Heart right ventricle (tissue), 16 donors: Measurements from ENCODE around the gene PROKR2. TPM values are rescaled to one million over a fixed set of nuclear protein-coding genes. Genes with fewer than 3 reads are reported as not detected.

Experiments
- ATAC-seq, 8 donors: fragments of 200-7000 bp; cut with Tn5 transposase; one replicate each; pipeline ENCODE4 v1.9.1; 2020; ENCODE audit warnings: mild to moderate bottlenecking in 8 of 8, moderate library complexity in 8 of 8, moderate number of reproducible peaks in 1 of 8
- DNase-seq, 2 donors: peaks; one replicate each; pipeline ENCODE4 v3.0.0-alpha.2; 2020
- H3K27ac ChIP-seq, 10 donors: fragments of 200-600 bp; sonication (generic) in 2 of 10; one replicate each; pipeline versions ENCODE4 v1.5.0 to v1.8.0; 2020 to 2022; ENCODE audit warnings: mild to moderate bottlenecking in 3 of 10
- H3K27me3 ChIP-seq, 7 donors: fragments of 200-600 bp; one replicate each; pipeline ENCODE4 v1.8.0; 2021 to 2022; ENCODE audit warnings: mild to moderate bottlenecking in 2 of 7
- H3K36me3 ChIP-seq, 9 donors: fragments of 200-600 bp; sonication (generic) in 1 of 9; one replicate each; pipeline versions ENCODE4 v1.5.0 to v1.8.0; 2020 to 2022; ENCODE audit warnings: mild to moderate bottlenecking in 2 of 9
- H3K4me1 ChIP-seq, 9 donors: fragments of 200-600 bp; sonication (generic) in 1 of 9; one replicate each; pipeline versions ENCODE4 v1.5.0 to v1.8.0; 2020 to 2022; ENCODE audit warnings: mild to moderate bottlenecking in 4 of 9
- H3K4me3 ChIP-seq, 10 donors: fragments of 200-600 bp; sonication (generic) in 2 of 10; one replicate each; pipeline versions ENCODE4 v1.5.0 to v1.8.0; 2020 to 2022; ENCODE audit warnings: mild to moderate bottlenecking in 7 of 10, moderate library complexity in 2 of 10
- H3K9me3 ChIP-seq, 11 donors: fragments of 200-600 bp in 10 of 11; sonication (generic) in 2 of 11; one replicate each; pipeline versions ENCODE4 v1.5.0 to v1.8.0; 2013 to 2022; ENCODE audit warnings: mild to moderate bottlenecking in 2 of 11, control low read depth in 1 of 11, moderate library complexity in 1 of 11
- CTCF ChIP-seq, 9 donors: fragments of 200-600 bp; sonication (generic) in 2 of 9; IDR thresholded peaks; one replicate each; pipeline versions ENCODE4 v1.5.0 to v1.8.0; 2021 to 2022; ENCODE audit warnings: antibody characterized with exemption in 9 of 9, mild to moderate bottlenecking in 5 of 9, moderate library complexity in 1 of 9
- WGBS, 2 donors: extraction: QIAGEN DNeasy Blood & Tissue Kit; methylation state at CpG; one replicate each; pipeline ENCODE4 v1.1.7; 2013; ENCODE audit warnings: inconsistent platforms in 1 of 2; 5-methylcytosine and 5-hydroxymethylcytosine counted together
- intact Hi-C, 10 donors: fragments of 100-400 bp; cut with DNase I; formaldehyde crosslinking; loops; one replicate each; pipeline versions ENCODE4 v1.11.1 to v1.14.2; 2022
- polyA plus RNA-seq, 2 donors: library from polyadenylated mRNA; stranded (reverse); fragments of 200-250 nt; gene quantifications; one replicate each; pipeline ENCODE4 v1.2.3, GENCODE V29; 2013
- total RNA-seq, 10 donors: library from RNA; stranded (reverse); fragmentation: NEBNext Ultra II Directional in 3 of 10; extraction: Animal tissue kit (Norgen Biotek cat#: 25700) in 3 of 10; gene quantifications; one replicate each; pipeline versions ENCODE4 v1.2.1 to v1.2.4, GENCODE V29; 2021 to 2023
- donor health status: Arrhythmogenic right ventricular cardiomyopathy.
- donor health status: ischemic (EF 13 %, LVEDD 7.1; RV severe dilation, severe dysfunction).
- donor health status: healthy with polysubstance abuse.
- donor health status: DM: no; HTN: yes; CAD: no.
- donor health status: DM: no; HTN: no; CAD: no.
- donor health status: ischemic (EF 25% LVEDD 6.9; RV normal size, moderate dysfunction).
- donor health status: ischemic (EF 25% LVEDD 5.7; RV mildly dilated, moderate dysfunction).
- donor health status: healthy.
- donor health status: DM: yes; HTN: yes; CAD: no.
- donor health status: Ischemic cardiomyopathy.
- donor health status: ischemic (EF 35%, LVEDD 5.7; RV mildly dilated, moderate dysfunction).
- donor health status: nonischemic (EF 11% LVEDD 7.7; RV severe dilation, severe dysfunction).
- donor health status: DM: yes; HTN: yes; CAD: no.
- donor health status: PGD.
- donor health status: ischemic (EF 29% LVEDD 5.4; RV normal size, mild dysfunction).
- donor health status: nonischemic (EF 23%, LVEDD 6.1; RV moderate dilation, normal function).

The PROKR2 gene
- total and polyA plus RNA-seq, 12 donors: not detected

GRCh38 chr20:5331340-5331739, 14.6 kb upstream of the PROKR2 start:
- no peaks in the 10 kb centered on the region for H3K36me3 ChIP-seq
- H3K27me3 ChIP-seq: peaks cover 0 to 12% (median 0%) of the 10 kb centered on the region in 7 donors
- 79 to 82% methylated on average over 3 of the region's 3 CpGs for WGBS, 2 donors
- DNase-seq (no peak), ATAC-seq (no peak)
- no peak overlapping the region for H3K4me3 ChIP-seq
- no peaks in the 10 kb centered on the region for H3K9me3 ChIP-seq
- no peak for TF ChIP-seq CTCF (IDR thresholded peaks at IDR 0.05)
- H3K27ac ChIP-seq: no peak overlapping the region
- no peaks in the 10 kb centered on the region for H3K4me1 ChIP-seq
- intact Hi-C loops: no loop called here

- Histone ChIP-seq H3K4me1 (no peaks in the 10 kb centered on the region), H3K9me3 (no peaks in the 10 kb centered on the region), H3K27ac (no peak overlapping the region), H3K4me3 (no peak overlapping the region), H3K36me3 (no peaks in the 10 kb centered on the region), H3K27me3 (peaks cover 0 to 12% (median 0%) of the 10 kb centered on the region in 7 donors)
- TF ChIP-seq CTCF (IDR thresholded peaks at IDR 0.05): no peak
- DNase-seq (no peak), ATAC-seq (no peak)
- WGBS, 2 donors: 50 to 52% methylated on average over 3 of the region's 3 CpGs
- intact Hi-C loops: no loop called here
Observed at GRCh38 chr20:5328268-5328667, 11.5 kb upstream of the PROKR2 start.

- DNase-seq: no peak
- Histone ChIP-seq H3K4me1 (no peaks in the 10 kb centered on the region), H3K36me3 (no peaks in the 10 kb centered on the region), H3K27ac (no peak overlapping the region), H3K9me3 (no peaks in the 10 kb centered on the region), H3K4me3 (no peak overlapping the region), H3K27me3 (peaks cover 0 to 12% (median 0%) of the 10 kb centered on the region in 7 donors)
- intact Hi-C loops: no loop called here
- WGBS, 2 donors: 74 to 81% methylated on average over 3 of the region's 3 CpGs
- ATAC-seq: no peak
- TF ChIP-seq CTCF (IDR thresholded peaks at IDR 0.05): no peak
Observed at GRCh38 chr20:5327356-5327755, 10.6 kb upstream of the PROKR2 start.

- H3K27me3 ChIP-seq: peaks cover 3 to 63% (median 55%) of the 10 kb centered on the region in 7 donors
- WGBS, 2 donors: 1% methylated on average over 28 of the region's 28 CpGs
Observed at GRCh38 chr20:5315807-5316187, 957 bp downstream of the PROKR2 start.

More at GRCh38 chr20:5315807-5316187, 957 bp downstream of the PROKR2 start:
- Histone ChIP-seq H3K27ac (no peak overlapping the region), H3K36me3 (no peaks in the 10 kb centered on the region), H3K4me3 (peak overlapping the region in 1 of 10 donors; percentile 40), H3K9me3 (peaks cover 0 to under 1% (median 0%) of the 10 kb centered on the region in 11 donors), H3K4me1 (peaks cover 0 to 11% (median 5%) of the 10 kb centered on the region in 9 donors)
- TF ChIP-seq CTCF (IDR thresholded peaks at IDR 0.05): no peak
- no peak for ATAC-seq
- DNase-seq: no peak
- intact Hi-C loops: no loop called here
